Loucy (cell line): Measurements from ENCODE around the gene FAM53B.

Experiments
- H2AFZ ChIP-seq: fragments of 200-600 bp; sonication (generic); 2 replicates; pipeline ENCODE4 v1.6.0; 2016; ENCODE audit warnings: antibody characterized with exemption, mild to moderate bottlenecking, low read length, moderate library complexity
- H3F3A ChIP-seq: fragments of 200-600 bp; 2 replicates; pipeline ENCODE4 v1.6.0; 2016; ENCODE audit warnings: antibody characterized with exemption, low read depth, mild to moderate bottlenecking
- H3K27me3 ChIP-seq: fragments of 200-600 bp; sonication (generic); 2 replicates; pipeline ENCODE4 v1.6.1; 2014; ENCODE audit warnings: low read length, mild to moderate bottlenecking; ENCODE audit not compliant: insufficient read depth, poor library complexity, severe bottlenecking
- H3K36me3 ChIP-seq: fragments of 200-600 bp; sonication (generic); 2 replicates; pipeline ENCODE4 v1.6.1; 2016; ENCODE audit warnings: low read length; ENCODE audit not compliant: insufficient read depth
- H3K4me1 ChIP-seq: fragments of 200-600 bp; sonication (generic); 2 replicates; pipeline ENCODE4 v1.5.1; 2014; ENCODE audit warnings: low read length, mild to moderate bottlenecking; ENCODE audit not compliant: insufficient read depth, poor library complexity, severe bottlenecking
- H3K4me2 ChIP-seq: fragments of 200-600 bp; sonication (generic); 2 replicates; pipeline ENCODE4 v1.6.0; 2014; ENCODE audit warnings: antibody characterized with exemption, low read length, low read depth, mild to moderate bottlenecking; ENCODE audit not compliant: poor library complexity, severe bottlenecking
- H3K4me3 ChIP-seq: fragments of 200-600 bp; sonication (generic); 2 replicates; pipeline ENCODE4 v1.5.1; 2014; ENCODE audit warnings: low read length, mild to moderate bottlenecking, mixed read lengths; ENCODE audit not compliant: poor library complexity, severe bottlenecking
- H3K79me2 ChIP-seq: fragments of 200-600 bp; sonication (generic); 2 replicates; pipeline ENCODE4 v1.6.1; 2014; ENCODE audit warnings: low read length; ENCODE audit not compliant: insufficient read depth
- H3K9ac ChIP-seq: fragments of 200-600 bp; sonication (generic); 2 replicates; pipeline ENCODE4 v1.6.0; 2014; ENCODE audit warnings: mild to moderate bottlenecking, low read depth, low read length, moderate library complexity; ENCODE audit not compliant: poor library complexity, severe bottlenecking
- H3K9me2 ChIP-seq: fragments of 200-600 bp; sonication (generic); replicated peaks from 2 replicates; pipeline ENCODE4 v1.6.1; 2016; ENCODE audit warnings: low read depth, low read length, mixed read lengths
- H3K9me3 ChIP-seq: fragments of 200-600 bp; sonication (generic); 2 replicates; pipeline ENCODE4 v1.6.1; 2014; ENCODE audit warnings: mild to moderate bottlenecking, antibody characterized with exemption, low read length, low read depth; ENCODE audit not compliant: insufficient read depth
- H4K20me1 ChIP-seq: fragments of 200-600 bp; sonication (generic); 2 replicates; pipeline ENCODE4 v1.6.0; 2014; ENCODE audit warnings: antibody characterized with exemption, low read length, mild to moderate bottlenecking; ENCODE audit not compliant: insufficient read depth, poor library complexity, severe bottlenecking
- CTCF ChIP-seq: fragments of 200-600 bp; sonication (generic); conservative IDR thresholded peaks from 2 replicates; pipeline ENCODE4 v1.5.1; 2014; ENCODE audit warnings: mild to moderate bottlenecking, antibody characterized with exemption, low read length
- EZH2phosphoT487 ChIP-seq: fragments of 200-600 bp; IDR thresholded peaks from 2 replicates; pipeline ENCODE4 v1.6.1; 2018; ENCODE audit warnings: antibody characterized with exemption, mild to moderate bottlenecking, moderate library complexity, borderline replicate concordance

Gene FAM53B

GRCh38 chr10:124691421-124692099 is 52.6 kb downstream of the FAM53B start:
- H3K27me3 ChIP-seq: no peaks in the 10 kb centered on the region
- peaks cover 64% of the 10 kb centered on the region; the same call in 1 of the 2 replicates for H3K36me3 ChIP-seq
- no peaks in the 10 kb centered on the region for H4K20me1 ChIP-seq
- TF ChIP-seq EZH2phosphoT487 (no peak), CTCF (no peak)
- H3K4me2 ChIP-seq: no peak overlapping the region
- H3K4me1 ChIP-seq: no peaks in the 10 kb centered on the region
- no peak overlapping the region for H3K4me3 ChIP-seq
- no peaks in the 10 kb centered on the region for H3K9me2 ChIP-seq
- no peak overlapping the region for H3K9ac ChIP-seq
- no peaks in the 10 kb centered on the region for H3F3A ChIP-seq
- H3K79me2 ChIP-seq: peaks cover 4% of the 10 kb centered on the region; the same call in 1 of the 2 replicates
- H3K9me3 ChIP-seq: no peaks in the 10 kb centered on the region
- H2AFZ ChIP-seq: no peak overlapping the region

GRCh38 chr10:124691002-124691401 is 53.2 kb downstream of the FAM53B start:
- no peak overlapping the region for H2AFZ ChIP-seq
- H3F3A ChIP-seq: no peaks in the 10 kb centered on the region
- no peaks in the 10 kb centered on the region for H3K9me3 ChIP-seq
- H3K27me3 ChIP-seq: no peaks in the 10 kb centered on the region
- no peak overlapping the region for H3K4me3 ChIP-seq
- no peak overlapping the region for H3K9ac ChIP-seq
- peaks cover 59% of the 10 kb centered on the region; the same call in 1 of the 2 replicates for H3K36me3 ChIP-seq
- peaks cover 4% of the 10 kb centered on the region; the same call in 1 of the 2 replicates for H3K79me2 ChIP-seq
- H3K4me2 ChIP-seq: no peak overlapping the region
- no peaks in the 10 kb centered on the region for H4K20me1 ChIP-seq
- TF ChIP-seq EZH2phosphoT487: no peak
- TF ChIP-seq CTCF: no peak
- no peaks in the 10 kb centered on the region for H3K9me2 ChIP-seq
- H3K4me1 ChIP-seq: no peaks in the 10 kb centered on the region

GRCh38 chr10:124689911-124690498 is 54.2 kb downstream of the FAM53B start:
- no peaks in the 10 kb centered on the region for H3K27me3 ChIP-seq
- no peaks in the 10 kb centered on the region for H3F3A ChIP-seq
- H3K4me3 ChIP-seq: no peak overlapping the region
- H3K9ac ChIP-seq: no peak overlapping the region
- peaks cover 49% of the 10 kb centered on the region; the same call in 1 of the 2 replicates for H3K36me3 ChIP-seq
- TF ChIP-seq CTCF (no peak), EZH2phosphoT487 (no peak)
- peaks cover 4% of the 10 kb centered on the region; the same call in 1 of the 2 replicates for H3K79me2 ChIP-seq
- H3K4me2 ChIP-seq: no peak overlapping the region
- no peaks in the 10 kb centered on the region for H3K9me2 ChIP-seq
- no peaks in the 10 kb centered on the region for H4K20me1 ChIP-seq
- H3K4me1 ChIP-seq: peaks cover 3% of the 10 kb centered on the region
- no peak overlapping the region for H2AFZ ChIP-seq
- H3K9me3 ChIP-seq: no peaks in the 10 kb centered on the region
